Stomach (tissue), 4 donors: ENCODE measurements around the gene RNF181.

ENCODE experiments used
- CTCF ChIP-seq, 7 experiments: fragments of 450-650 bp in 4 of 7; fragments of 200-600 bp in 3 of 7; sonication (generic) in 3 of 7; IDR thresholded peaks; one replicate each; pipeline ENCODE4 v1.5.1; 2016 to 2019; ENCODE audit warnings: antibody characterized with exemption in 7 of 7, control low read depth in 2 of 7, mild to moderate bottlenecking in 1 of 7
- EP300 ChIP-seq: sonication (generic); formaldehyde crosslinking; IDR thresholded peaks from one replicate; pipeline ENCODE4 v1.6.1; 2017; ENCODE audit warnings: antibody characterized with exemption
- POLR2A ChIP-seq, 4 donors: fragments of 450-650 bp; IDR thresholded peaks; one replicate each; pipeline ENCODE4 v1.6.1; 2016; ENCODE audit warnings: antibody characterized with exemption in 4 of 4, control low read depth in 2 of 4, mild to moderate bottlenecking in 1 of 4, moderate library complexity in 1 of 4
- POLR2AphosphoS5 ChIP-seq, 3 donors: sonication (generic); formaldehyde crosslinking; IDR thresholded peaks; one replicate each; pipeline ENCODE4 v1.6.1; 2016; ENCODE audit warnings: antibody characterized with exemption in 3 of 3

GRCh38 chr2:85600951-85601770, 5.6 kb downstream of the RNF181 start:
- TF ChIP-seq CTCF (IDR thresholded peaks at IDR 0.05) (no peak), POLR2AphosphoS5 (IDR thresholded peaks at IDR 0.05) (no peak), EP300 (no peak), POLR2A (IDR thresholded peaks at IDR 0.05) (no peak)
